Measurements from ENCODE around the gene CLEC4G.
A peak's percentile ranks its signal among the peaks of the same experiment; 100 is the strongest.

- peak; percentile 15 for TF ChIP-seq CTCF (IDR thresholded peaks at IDR 0.05; ENCODE audit: poor library complexity)
- TF ChIP-seq EZH2 (IDR thresholded peaks at IDR 0.05; ENCODE audit: borderline replicate concordance): no peak
- TF ChIP-seq EZH2phosphoT487 (IDR thresholded peaks at IDR 0.05; ENCODE audit: low read depth, severe bottlenecking, unreplicated experiment): no peak
Measured at GRCh38 chr19:7748756-7749155, 16.8 kb upstream of the CLEC4G start.

All from hepatocyte (in vitro differentiated cells).